ENCODE measurements around the gene RCBTB1. TPM values are rescaled to one million over a fixed set of nuclear protein-coding genes. Genes with fewer than 3 reads are reported as not detected.
A peak's percentile ranks its signal among the peaks of the same experiment; 100 is the strongest.
"Not testable (repeated sequence)": the region's sequence is repeated elsewhere in the genome, so short reads cannot be mapped to it uniquely, and the experiment has no call there.

The RCBTB1 gene
- total and polyA plus RNA-seq, 2 experiments from 2014 or later, result 15.2 to 17.2 TPM

DNA sequence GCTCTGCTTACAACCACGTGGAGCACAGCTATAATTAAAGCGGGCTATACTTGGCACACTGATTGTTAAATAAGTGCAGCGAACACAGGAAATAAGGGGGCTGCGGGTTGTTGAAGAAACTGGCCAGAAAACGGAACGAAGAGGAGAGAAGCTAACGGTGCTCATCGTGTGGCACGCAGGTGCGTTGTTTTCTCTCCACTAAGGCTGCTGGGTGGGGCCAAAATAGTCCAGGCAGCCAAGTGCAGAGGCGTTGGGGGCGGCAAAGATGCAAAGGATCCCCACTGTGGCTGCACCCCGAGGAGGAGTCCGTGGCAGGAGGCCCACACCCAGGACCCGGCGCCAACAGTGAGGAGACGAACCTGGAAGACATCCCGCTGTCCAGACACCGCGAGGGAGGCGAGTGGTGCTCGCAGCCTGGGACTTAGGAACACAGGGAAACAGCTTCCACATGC is 34.8 kb upstream of the RCBTB1 start:
- no peaks in the 10 kb centered on the region for H3K27me3 ChIP-seq
- no peak for DNase-seq (ENCODE audit: low read depth in 1 of 2, low spot score in 1 of 2)
- TF ChIP-seq, protein P1, sequence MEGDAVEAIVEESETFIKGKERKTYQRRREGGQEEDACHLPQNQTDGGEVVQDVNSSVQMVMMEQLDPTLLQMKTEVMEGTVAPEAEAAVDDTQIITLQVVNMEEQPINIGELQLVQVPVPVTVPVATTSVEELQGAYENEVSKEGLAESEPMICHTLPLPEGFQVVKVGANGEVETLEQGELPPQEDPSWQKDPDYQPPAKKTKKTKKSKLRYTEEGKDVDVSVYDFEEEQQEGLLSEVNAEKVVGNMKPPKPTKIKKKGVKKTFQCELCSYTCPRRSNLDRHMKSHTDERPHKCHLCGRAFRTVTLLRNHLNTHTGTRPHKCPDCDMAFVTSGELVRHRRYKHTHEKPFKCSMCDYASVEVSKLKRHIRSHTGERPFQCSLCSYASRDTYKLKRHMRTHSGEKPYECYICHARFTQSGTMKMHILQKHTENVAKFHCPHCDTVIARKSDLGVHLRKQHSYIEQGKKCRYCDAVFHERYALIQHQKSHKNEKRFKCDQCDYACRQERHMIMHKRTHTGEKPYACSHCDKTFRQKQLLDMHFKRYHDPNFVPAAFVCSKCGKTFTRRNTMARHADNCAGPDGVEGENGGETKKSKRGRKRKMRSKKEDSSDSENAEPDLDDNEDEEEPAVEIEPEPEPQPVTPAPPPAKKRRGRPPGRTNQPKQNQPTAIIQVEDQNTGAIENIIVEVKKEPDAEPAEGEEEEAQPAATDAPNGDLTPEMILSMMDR (IDR thresholded peaks at IDR 0.05; ENCODE audit: low read depth, low read length), result no peak
- no peak overlapping the region for H3K27ac ChIP-seq
- no peak overlapping the region for H3K4me3 ChIP-seq
- no peaks in the 10 kb centered on the region for H3K9me3 ChIP-seq (ENCODE audit: low read depth)
- no peaks in the 10 kb centered on the region for H3K36me3 ChIP-seq
- H3K4me1 ChIP-seq (ENCODE audit: low read depth), result peaks cover 7% of the 10 kb centered on the region

DNA sequence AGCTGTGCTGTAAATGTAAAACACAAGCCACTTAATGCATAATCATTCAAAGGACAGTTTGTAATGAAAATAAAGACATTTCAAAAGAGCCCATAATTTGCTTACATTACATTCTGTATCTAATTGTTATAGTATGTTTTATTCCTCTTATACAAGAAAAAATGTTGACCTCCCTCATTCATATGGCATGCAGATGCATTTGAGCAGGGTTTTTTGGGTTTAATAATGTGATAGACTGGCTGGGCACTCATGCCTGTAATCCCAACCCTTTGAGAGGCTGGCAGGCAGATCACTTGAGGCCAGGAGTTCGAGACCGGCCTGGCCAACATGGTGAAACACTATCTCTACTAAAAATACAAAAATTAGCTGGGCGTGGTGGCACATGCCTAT is 31.3 kb upstream of the RCBTB1 start:
- no peaks in the 10 kb centered on the region for H3K27me3 ChIP-seq
- TF ChIP-seq, protein P1 (IDR thresholded peaks at IDR 0.05; ENCODE audit: low read depth, low read length), result no peak
- H3K27ac ChIP-seq, result peak overlapping the region; percentile 65
- DNase-seq (ENCODE audit: low read depth in 1 of 2, low spot score in 1 of 2), result no peak
- peaks cover 7% of the 10 kb centered on the region for H3K4me1 ChIP-seq (ENCODE audit: low read depth)
- no peaks in the 10 kb centered on the region for H3K36me3 ChIP-seq
- no peaks in the 10 kb centered on the region for H3K9me3 ChIP-seq (ENCODE audit: low read depth)
- no peak overlapping the region for H3K4me3 ChIP-seq

DNA sequence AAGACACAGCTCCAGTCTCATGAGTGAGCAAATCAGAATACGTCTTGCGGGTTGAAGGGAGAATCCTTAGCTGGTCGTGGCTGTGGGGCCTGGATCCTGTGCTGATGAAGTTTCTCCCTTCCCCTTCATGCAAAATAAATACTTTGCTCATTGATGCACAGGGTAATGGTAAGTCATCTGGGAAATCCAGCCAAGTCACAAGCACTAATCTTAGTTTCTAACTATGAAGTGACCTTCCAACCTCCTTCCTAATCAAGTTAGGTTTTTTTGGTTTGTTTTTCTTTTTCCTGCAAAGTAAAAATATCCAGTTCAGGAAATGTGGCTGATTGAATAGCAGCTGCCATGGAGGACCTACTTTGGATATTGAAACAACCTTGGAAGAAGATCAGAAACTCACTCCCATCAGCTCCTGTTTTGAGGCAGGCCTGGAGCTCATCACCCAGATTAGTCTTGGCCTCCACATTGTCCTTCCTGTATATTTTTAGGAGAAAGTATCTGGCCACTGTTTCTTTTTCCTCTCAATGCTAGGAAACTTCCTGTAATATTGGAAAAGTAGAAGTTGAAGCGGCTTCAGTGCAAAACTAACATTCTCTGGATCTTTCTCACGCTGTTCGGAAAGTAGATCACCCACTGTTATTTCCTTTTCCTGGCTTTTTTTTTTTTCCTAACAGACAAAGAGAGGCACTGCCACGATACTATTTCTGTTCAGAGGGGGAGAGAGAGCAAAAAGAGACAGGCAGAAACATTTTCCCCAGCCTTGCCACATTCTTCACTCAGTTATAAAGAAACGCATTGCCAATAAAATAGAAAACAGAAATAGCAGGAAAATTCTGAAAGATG is 30.7 kb upstream of the RCBTB1 start:
- Histone ChIP-seq H3K27ac (peak overlapping the region; percentile 65), H3K36me3 (no peaks in the 10 kb centered on the region), H3K9me3 (ENCODE audit: low read depth) (no peaks in the 10 kb centered on the region), H3K4me1 (ENCODE audit: low read depth) (peaks cover 7% of the 10 kb centered on the region), H3K4me3 (no peak overlapping the region), H3K27me3 (no peaks in the 10 kb centered on the region)
- DNase-seq (ENCODE audit: low read depth in 1 of 2, low spot score in 1 of 2), result peak in 1 of 2 donors; percentile 9
- TF ChIP-seq, protein P1 (IDR thresholded peaks at IDR 0.05; ENCODE audit: low read depth, low read length), result no peak

GRCh38 chr13:49612042-49612441 is 26.7 kb upstream of the RCBTB1 start:
- DNase-seq (ENCODE audit: low read depth in 1 of 2, low spot score in 1 of 2); H3K27ac ChIP-seq: not testable (repeated sequence)

DNA sequence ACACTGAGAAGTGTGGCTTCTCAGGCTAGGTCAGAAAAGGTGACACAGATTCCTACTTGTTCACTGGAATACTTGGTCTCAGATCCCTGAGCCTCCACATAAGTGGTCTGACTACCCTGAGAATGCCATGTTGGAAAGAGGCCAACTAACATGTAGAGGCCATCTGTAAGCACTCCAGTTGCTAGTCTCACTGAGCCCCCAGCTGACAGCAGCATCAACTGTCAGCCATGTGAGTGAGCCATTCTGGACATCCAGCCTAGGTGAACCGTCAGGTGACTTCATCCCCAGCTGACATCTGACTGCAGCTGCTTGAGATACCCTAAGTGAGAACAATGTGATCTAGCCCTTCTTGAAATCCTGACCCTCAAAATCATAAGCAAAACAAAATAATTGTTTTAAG is 24.8 kb upstream of the RCBTB1 start:
- no peaks in the 10 kb centered on the region for H3K27me3 ChIP-seq
- H3K36me3 ChIP-seq, result no peaks in the 10 kb centered on the region
- peak in 1 of 2 donors; percentile 93 for DNase-seq (ENCODE audit: low read depth in 1 of 2, low spot score in 1 of 2)
- peaks cover 8% of the 10 kb centered on the region for H3K4me1 ChIP-seq (ENCODE audit: low read depth)
- TF ChIP-seq, protein P1 (IDR thresholded peaks at IDR 0.05; ENCODE audit: low read depth, low read length), result no peak
- peak overlapping the region; percentile 67 for H3K27ac ChIP-seq
- no peak overlapping the region for H3K4me3 ChIP-seq
- H3K9me3 ChIP-seq (ENCODE audit: low read depth), result no peaks in the 10 kb centered on the region

More at GRCh38 chr13:49612042-49612441, 26.7 kb upstream of the RCBTB1 start:
- H3K9me3 ChIP-seq (ENCODE audit: low read depth); H3K4me3 ChIP-seq; H3K27me3 ChIP-seq; H3K36me3 ChIP-seq: not testable (repeated sequence)
- peaks cover 15% of the 10 kb centered on the region for H3K4me1 ChIP-seq (ENCODE audit: low read depth)

- Histone ChIP-seq H3K4me1 (ENCODE audit: low read depth) (peaks cover 12% of the 10 kb centered on the region), H3K27me3 (no peaks in the 10 kb centered on the region), H3K36me3 (no peaks in the 10 kb centered on the region), H3K27ac (no peak overlapping the region), H3K9me3 (ENCODE audit: low read depth) (no peaks in the 10 kb centered on the region), H3K4me3 (no peak overlapping the region)
- DNase-seq (ENCODE audit: low read depth in 1 of 2, low spot score in 1 of 2), result no peak
- TF ChIP-seq, protein P1 (IDR thresholded peaks at IDR 0.05; ENCODE audit: low read depth, low read length), result no peak
Measured at GRCh38 chr13:49608651-49609331, 23.4 kb upstream of the RCBTB1 start.

Data from cardiac muscle cell (in vitro differentiated cells and primary cell).